Breast epithelium (tissue), 4 donors: Measurements from ENCODE around the gene MTA1. TPM values are rescaled to one million over a fixed set of nuclear protein-coding genes. Genes with fewer than 3 reads are reported as not detected.

Experiments used
- DNase-seq, 2 donors: peaks; one replicate each; pipeline ENCODE4 v3.0.0-alpha.2; 2019; ENCODE audit warnings: low spot score in 2 of 2
- H3K27ac ChIP-seq, 2 donors: fragments of 200-600 bp; sonication (generic) in 1 of 2; one replicate each; pipeline ENCODE4 v1.5.1; 2016 to 2019; ENCODE audit warnings: mild to moderate bottlenecking in 1 of 2
- H3K27me3 ChIP-seq, 2 donors: fragments of 200-600 bp; sonication (generic) in 1 of 2; one replicate each; pipeline versions ENCODE4 v1.5.1 to v1.6.0; 2017 to 2019; ENCODE audit warnings: control low read depth in 1 of 2, mild to moderate bottlenecking in 1 of 2
- H3K36me3 ChIP-seq: fragments of 200-600 bp; one replicate; pipeline ENCODE4 v1.5.1; 2019
- H3K4me1 ChIP-seq, 2 donors: fragments of 200-600 bp; sonication (generic); one replicate each; pipeline ENCODE4 v1.5.1; 2016 to 2019; ENCODE audit warnings: control low read depth in 1 of 2
- H3K4me3 ChIP-seq, 3 donors: fragments of 200-600 bp; sonication (generic); 1 replicate in 2 of 3; 2 replicates in 1 of 3; pipeline ENCODE4 v1.5.1; 2016 to 2019; ENCODE audit warnings: mild to moderate bottlenecking in 3 of 3, moderate library complexity in 2 of 3
- H3K9me3 ChIP-seq, 2 donors: fragments of 200-600 bp; sonication (generic) in 1 of 2; one replicate each; pipeline ENCODE4 v1.5.1; 2016 to 2019; ENCODE audit warnings: control low read depth in 1 of 2
- POLR2A ChIP-seq: fragments of 450-650 bp; IDR thresholded peaks from one replicate; pipeline ENCODE4 v1.6.1; 2016; ENCODE audit warnings: antibody characterized with exemption, mild to moderate bottlenecking, moderate library complexity
- POLR2AphosphoS5 ChIP-seq, 3 donors: sonication (generic); formaldehyde crosslinking; IDR thresholded peaks; one replicate each; pipeline ENCODE4 v1.6.1; 2017; ENCODE audit warnings: antibody characterized with exemption in 3 of 3
- intact Hi-C: fragments of 100-400 bp; cut with DNase I; formaldehyde crosslinking; loops from one replicate; pipeline ENCODE4 v1.15.1; 2023; ENCODE audit warnings: low total_unique reads
- total RNA-seq, 3 donors: library from RNA; depleted of rRNA; stranded (reverse); fragments of >200 nt; gene quantifications; one replicate each; pipeline ENCODE4 v1.1.0, GENCODE V29; 2016
- TF ChIP-seq, protein P1 (sequence below), 3 donors: fragments of 450-650 bp; IDR thresholded peaks; one replicate each; pipeline ENCODE4 v1.5.1; 2016 to 2017; ENCODE audit warnings: antibody characterized with exemption in 3 of 3, mild to moderate bottlenecking in 3 of 3, moderate library complexity in 3 of 3

MTA1 gene
- total RNA-seq, 3 donors from 2014 or later: 50.7 to 70.1 (median 68.8) TPM

DNA sequence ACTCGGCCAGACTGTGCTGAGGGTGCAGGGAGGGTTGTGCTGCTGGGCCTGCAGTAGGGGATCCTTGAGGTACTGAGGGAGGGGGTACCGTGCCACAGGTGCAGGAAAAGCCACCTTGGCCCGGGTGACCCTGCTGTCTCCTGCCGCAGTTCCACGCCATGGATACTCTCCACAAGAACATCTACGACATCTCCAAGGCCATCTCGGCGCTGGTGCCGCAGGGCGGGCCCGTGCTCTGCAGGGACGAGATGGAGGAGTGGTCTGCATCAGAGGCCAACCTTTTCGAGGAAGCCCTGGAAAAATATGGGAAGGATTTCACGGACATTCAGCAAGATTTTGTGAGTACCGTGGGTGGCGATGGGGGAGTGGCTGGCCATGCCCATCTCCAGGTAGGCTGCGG is 41.0 kb downstream of the MTA1 start:
- Histone ChIP-seq H3K9me3 (no peaks in the 10 kb centered on the region), H3K27ac (no peak overlapping the region), H3K27me3 (no peaks in the 10 kb centered on the region), H3K4me1 (no peaks in the 10 kb centered on the region), H3K4me3 (no peak overlapping the region), H3K36me3 (no peaks in the 10 kb centered on the region)
- no peak for TF ChIP-seq POLR2A
- TF ChIP-seq POLR2AphosphoS5 (IDR thresholded peaks at IDR 0.05): no peak
- TF ChIP-seq, protein P1, sequence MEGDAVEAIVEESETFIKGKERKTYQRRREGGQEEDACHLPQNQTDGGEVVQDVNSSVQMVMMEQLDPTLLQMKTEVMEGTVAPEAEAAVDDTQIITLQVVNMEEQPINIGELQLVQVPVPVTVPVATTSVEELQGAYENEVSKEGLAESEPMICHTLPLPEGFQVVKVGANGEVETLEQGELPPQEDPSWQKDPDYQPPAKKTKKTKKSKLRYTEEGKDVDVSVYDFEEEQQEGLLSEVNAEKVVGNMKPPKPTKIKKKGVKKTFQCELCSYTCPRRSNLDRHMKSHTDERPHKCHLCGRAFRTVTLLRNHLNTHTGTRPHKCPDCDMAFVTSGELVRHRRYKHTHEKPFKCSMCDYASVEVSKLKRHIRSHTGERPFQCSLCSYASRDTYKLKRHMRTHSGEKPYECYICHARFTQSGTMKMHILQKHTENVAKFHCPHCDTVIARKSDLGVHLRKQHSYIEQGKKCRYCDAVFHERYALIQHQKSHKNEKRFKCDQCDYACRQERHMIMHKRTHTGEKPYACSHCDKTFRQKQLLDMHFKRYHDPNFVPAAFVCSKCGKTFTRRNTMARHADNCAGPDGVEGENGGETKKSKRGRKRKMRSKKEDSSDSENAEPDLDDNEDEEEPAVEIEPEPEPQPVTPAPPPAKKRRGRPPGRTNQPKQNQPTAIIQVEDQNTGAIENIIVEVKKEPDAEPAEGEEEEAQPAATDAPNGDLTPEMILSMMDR (IDR thresholded peaks at IDR 0.05): no peak
- no peak for DNase-seq
- intact Hi-C loops: no loop called here

DNA sequence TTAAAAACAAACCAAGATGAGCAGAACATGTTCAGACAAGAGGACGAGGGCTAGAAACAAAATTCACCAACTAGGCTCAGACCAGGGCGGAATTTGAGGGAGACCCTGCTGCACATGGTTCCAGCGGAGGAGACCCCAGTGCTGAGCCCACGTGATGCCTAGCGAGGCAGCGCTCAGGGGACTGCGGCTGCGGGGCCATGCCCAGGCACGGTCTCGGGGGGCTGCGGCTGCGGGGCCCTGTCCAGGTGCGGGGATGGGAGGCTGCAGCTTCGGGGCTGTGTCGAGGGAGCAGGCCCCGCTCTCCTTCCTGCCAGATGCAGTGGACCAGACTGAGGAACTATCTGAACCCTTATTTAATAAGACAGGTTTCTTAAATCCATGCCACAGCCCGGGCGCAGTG is 42.3 kb downstream of the MTA1 start:
- intact Hi-C loops: no loop called here
- H3K9me3 ChIP-seq: no peaks in the 10 kb centered on the region
- H3K4me3 ChIP-seq: no peak overlapping the region
- no peak for DNase-seq
- H3K27me3 ChIP-seq: no peaks in the 10 kb centered on the region
- H3K36me3 ChIP-seq: no peaks in the 10 kb centered on the region
- peaks cover 0 to 4% of the 10 kb centered on the region in 2 donors for H3K4me1 ChIP-seq
- H3K27ac ChIP-seq: no peak overlapping the region
- no peak for TF ChIP-seq POLR2A
- no peak for TF ChIP-seq POLR2AphosphoS5 (IDR thresholded peaks at IDR 0.05)
- TF ChIP-seq, protein P1 (IDR thresholded peaks at IDR 0.05): no peak

- TF ChIP-seq POLR2AphosphoS5 (IDR thresholded peaks at IDR 0.05): no peak
- TF ChIP-seq, protein P1 (IDR thresholded peaks at IDR 0.05): no peak
Observed at GRCh38 chr14:105464501-105464900, 44.9 kb downstream of the MTA1 start.

GRCh38 chr14:105465209-105466031 is 45.8 kb downstream of the MTA1 start:
- Histone ChIP-seq H3K4me3 (no peak overlapping the region), H3K9me3 (no peaks in the 10 kb centered on the region), H3K4me1 (peaks cover 21 to 30% of the 10 kb centered on the region in 2 donors), H3K27ac (peak overlapping the region; percentile 95 to 96), H3K27me3 (no peaks in the 10 kb centered on the region), H3K36me3 (no peaks in the 10 kb centered on the region)
- DNase-seq: no peak
- TF ChIP-seq POLR2A (no peak), POLR2AphosphoS5 (IDR thresholded peaks at IDR 0.05) (no peak)
- TF ChIP-seq, protein P1 (IDR thresholded peaks at IDR 0.05): no peak
- intact Hi-C loops: no loop called here

More at GRCh38 chr14:105464501-105464900, 44.9 kb downstream of the MTA1 start:
- no peak for DNase-seq
- Histone ChIP-seq H3K27me3 (no peaks in the 10 kb centered on the region), H3K27ac (no peak overlapping the region), H3K9me3 (no peaks in the 10 kb centered on the region), H3K36me3 (no peaks in the 10 kb centered on the region), H3K4me3 (no peak overlapping the region), H3K4me1 (peaks cover 21 to 24% of the 10 kb centered on the region in 2 donors)
- intact Hi-C loops: no loop called here

DNA sequence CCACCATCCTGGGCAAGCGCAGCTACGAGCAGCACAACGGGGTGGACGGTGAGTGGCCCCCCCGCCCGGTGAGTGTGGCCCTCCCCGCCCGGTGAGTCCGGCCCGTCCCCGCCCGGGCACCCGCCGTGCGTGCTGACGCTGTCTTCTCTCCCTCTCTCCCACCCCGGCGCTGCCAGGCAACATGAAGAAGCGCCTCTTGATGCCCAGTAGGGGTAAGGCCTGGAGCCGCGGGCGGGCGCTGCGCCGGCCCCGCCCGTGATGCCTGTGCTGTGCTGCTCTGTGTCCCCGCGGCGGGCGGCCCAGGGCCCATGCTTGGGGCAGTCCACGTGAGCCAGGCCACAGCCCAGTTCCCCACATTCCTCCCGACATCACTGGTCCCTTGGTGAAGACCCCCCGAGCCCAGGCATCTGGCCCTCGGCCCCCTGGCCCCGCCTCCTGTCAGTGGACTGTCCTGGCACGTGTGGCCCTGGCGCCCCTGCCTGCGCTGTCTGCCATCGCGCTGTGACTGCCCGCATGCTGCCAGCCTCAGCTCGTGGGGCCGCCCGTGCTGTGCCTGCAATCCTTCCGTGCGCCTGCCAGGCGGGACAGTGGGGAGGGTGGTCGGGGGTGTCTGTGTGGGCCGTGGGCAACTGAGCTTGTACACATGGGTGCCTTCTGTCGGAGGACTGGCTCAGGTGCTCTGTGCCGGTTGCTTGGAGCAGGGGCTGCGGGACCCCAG is 47.1 kb downstream of the MTA1 start:
- DNase-seq: peak in 1 of 2 donors; percentile 34
- Histone ChIP-seq H3K27me3 (no peaks in the 10 kb centered on the region), H3K36me3 (no peaks in the 10 kb centered on the region), H3K4me3 (peak overlapping the region in 1 of 3 donors; percentile 22), H3K27ac (peak overlapping the region; percentile 95 to 96), H3K4me1 (peaks cover 21 to 34% of the 10 kb centered on the region in 2 donors), H3K9me3 (no peaks in the 10 kb centered on the region)
- intact Hi-C loops: no loop called here
- TF ChIP-seq, protein P1 (IDR thresholded peaks at IDR 0.05): no peak
- TF ChIP-seq POLR2A: no peak
